Mucosa of stomach (tissue), 1 donor: Measurements from ENCODE around the gene PINK1.
A peak's percentile ranks its signal among the peaks of the same experiment; 100 is the strongest.

Source experiments
- H3K27me3 ChIP-seq: one replicate; pipeline ENCODE4 v1.7.0; 2013; ENCODE audit warnings: mild to moderate bottlenecking, low read length; ENCODE audit not compliant: control insufficient read depth, insufficient read depth
- H3K36me3 ChIP-seq: one replicate; pipeline ENCODE4 v1.7.0; 2013; ENCODE audit warnings: low read length; ENCODE audit not compliant: control insufficient read depth, insufficient read depth
- H3K4me1 ChIP-seq: one replicate; pipeline ENCODE4 v1.7.0; 2013; ENCODE audit warnings: mild to moderate bottlenecking, low read length; ENCODE audit not compliant: control insufficient read depth, insufficient read depth
- H3K4me3 ChIP-seq: one replicate; pipeline ENCODE4 v1.7.0; 2013; ENCODE audit warnings: low read length
- H3K9ac ChIP-seq: one replicate; pipeline ENCODE4 v1.7.0; 2013; ENCODE audit warnings: mild to moderate bottlenecking, low read length, moderate library complexity
- H3K9me3 ChIP-seq: one replicate; pipeline ENCODE4 v1.7.0; 2013; ENCODE audit warnings: mild to moderate bottlenecking, low read length, moderate library complexity; ENCODE audit not compliant: control insufficient read depth
- donor health status: Pancreatic carcinoma.

The PINK1 gene

DNA sequence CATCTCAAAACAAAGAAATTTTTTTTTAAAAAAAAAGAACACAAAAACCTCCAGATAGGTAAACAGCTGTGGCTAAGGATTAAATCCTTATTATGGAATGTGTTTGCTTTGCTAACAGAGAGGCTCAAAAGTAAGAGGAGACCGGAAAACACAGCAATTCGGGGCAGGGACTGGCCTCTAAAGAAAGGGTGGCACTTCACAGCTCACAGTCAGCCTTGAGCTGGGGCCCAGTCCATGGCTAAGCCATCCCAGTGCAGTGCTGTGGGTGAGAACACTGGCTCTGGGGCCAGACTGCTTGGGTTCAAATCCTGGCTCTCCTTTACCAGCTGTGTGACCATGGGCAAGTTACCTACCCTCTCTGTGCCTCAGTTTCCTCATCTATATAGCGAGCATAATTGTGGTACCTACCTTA is 56.4 kb downstream of the PINK1 start:
- Histone ChIP-seq H3K36me3 (no peaks in the 10 kb centered on the region), H3K27me3 (no peaks in the 10 kb centered on the region), H3K9me3 (no peaks in the 10 kb centered on the region), H3K9ac (no peak overlapping the region), H3K4me3 (no peak overlapping the region), H3K4me1 (no peaks in the 10 kb centered on the region)

- Histone ChIP-seq H3K27me3 (no peaks in the 10 kb centered on the region), H3K9ac (no peak overlapping the region), H3K36me3 (no peaks in the 10 kb centered on the region), H3K4me1 (peaks cover under 1% of the 10 kb centered on the region), H3K9me3 (no peaks in the 10 kb centered on the region), H3K4me3 (no peak overlapping the region)
These were observed 58.6 kb downstream of the PINK1 start for GRCh38 chr1:20691872-20692271.

DNA sequence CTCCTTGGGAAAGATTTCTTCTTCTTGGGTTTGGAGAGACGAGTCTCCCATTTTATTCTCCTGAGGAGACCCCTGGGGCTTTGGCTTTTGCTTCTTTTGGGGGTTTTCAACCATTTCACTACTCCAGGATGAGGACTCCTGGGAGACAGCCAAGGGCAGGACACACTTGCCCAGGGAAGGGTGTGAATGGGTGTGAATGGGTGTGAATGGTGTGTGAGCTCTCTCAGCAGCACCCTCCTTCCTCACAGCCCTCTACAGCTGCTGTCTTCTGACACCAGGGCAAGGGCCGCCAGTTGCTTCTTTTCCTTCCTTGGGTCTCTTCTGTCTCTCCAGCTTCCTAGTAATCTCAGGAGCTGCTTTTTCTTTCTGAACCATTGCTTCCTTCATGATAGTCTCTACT is 60.4 kb downstream of the PINK1 start:
- peaks cover 5% of the 10 kb centered on the region for H3K4me1 ChIP-seq
- H3K9me3 ChIP-seq = no peaks in the 10 kb centered on the region
- no peak overlapping the region for H3K4me3 ChIP-seq
- no peak overlapping the region for H3K9ac ChIP-seq
- H3K36me3 ChIP-seq = no peaks in the 10 kb centered on the region
- H3K27me3 ChIP-seq = peaks cover 8% of the 10 kb centered on the region

GRCh38 chr1:20695515-20695914 is 62.3 kb downstream of the PINK1 start:
- Histone ChIP-seq H3K4me1 (peaks cover 5% of the 10 kb centered on the region), H3K36me3 (no peaks in the 10 kb centered on the region), H3K27me3 (peaks cover 8% of the 10 kb centered on the region), H3K9me3 (no peaks in the 10 kb centered on the region), H3K4me3 (no peak overlapping the region), H3K9ac (no peak overlapping the region)

DNA sequence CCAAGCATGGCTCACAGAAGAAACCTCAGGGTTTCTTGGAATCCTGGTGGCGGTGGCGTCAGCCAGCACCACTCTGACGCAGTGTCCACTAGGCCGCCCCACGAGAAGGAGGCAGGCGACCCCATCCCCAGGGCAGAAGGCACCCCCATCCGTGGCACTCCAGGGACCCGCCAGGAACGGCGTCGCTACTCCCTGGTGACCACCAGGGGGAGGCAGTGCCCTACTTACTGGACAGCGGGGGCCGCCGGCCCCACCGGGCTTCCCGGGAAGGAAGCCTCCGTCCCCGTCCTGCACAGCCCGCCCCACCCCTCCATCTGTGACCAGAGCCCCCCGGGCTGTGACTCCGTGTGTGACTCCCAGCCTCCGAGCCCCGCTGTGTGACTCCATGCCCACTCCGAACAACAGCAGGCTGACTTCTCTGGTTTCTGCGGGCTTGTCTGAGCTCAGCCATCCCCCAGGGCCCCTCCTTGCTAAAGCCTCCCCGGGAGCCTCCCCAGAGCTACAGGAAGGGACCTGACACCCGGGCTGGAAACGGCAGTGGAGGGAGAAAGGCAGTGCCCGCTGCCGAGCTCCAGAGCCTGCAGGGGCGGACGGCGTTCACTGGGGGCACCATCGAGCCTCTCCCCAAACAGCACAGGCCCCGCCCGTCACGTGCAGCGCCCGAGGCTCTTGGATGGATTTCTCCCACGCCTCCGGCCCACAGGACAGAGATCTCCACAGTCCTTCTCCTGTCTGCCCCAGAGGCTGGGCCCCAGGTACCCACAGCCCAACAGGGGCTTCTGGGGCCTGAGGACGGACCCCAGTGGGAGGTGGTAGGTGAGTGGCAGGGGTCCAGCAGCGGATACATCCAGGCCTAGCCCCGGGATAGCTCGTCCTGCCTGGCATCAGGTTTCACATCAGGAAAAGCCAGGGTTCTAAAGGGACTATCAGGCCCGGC is 63.4 kb downstream of the PINK1 start:
- Histone ChIP-seq H3K4me1 (peaks cover 5% of the 10 kb centered on the region), H3K36me3 (no peaks in the 10 kb centered on the region), H3K9ac (peak overlapping the region; percentile 76), H3K27me3 (peaks cover 8% of the 10 kb centered on the region), H3K4me3 (peak overlapping the region; percentile 82), H3K9me3 (no peaks in the 10 kb centered on the region)

- no peak overlapping the region for H3K9ac ChIP-seq
- no peaks in the 10 kb centered on the region for H3K9me3 ChIP-seq
- H3K4me3 ChIP-seq = no peak overlapping the region
- peaks cover 8% of the 10 kb centered on the region for H3K27me3 ChIP-seq
- H3K4me1 ChIP-seq = peaks cover 5% of the 10 kb centered on the region
- no peaks in the 10 kb centered on the region for H3K36me3 ChIP-seq
These were observed 64.3 kb downstream of the PINK1 start for GRCh38 chr1:20697563-20697962.

- Histone ChIP-seq H3K9me3 (no peaks in the 10 kb centered on the region), H3K36me3 (no peaks in the 10 kb centered on the region), H3K9ac (no peak overlapping the region), H3K27me3 (peaks cover 8% of the 10 kb centered on the region), H3K4me1 (peaks cover 5% of the 10 kb centered on the region), H3K4me3 (no peak overlapping the region)
These were observed 65.1 kb downstream of the PINK1 start for GRCh38 chr1:20698195-20698910.

GRCh38 chr1:20699558-20699957 is 66.3 kb downstream of the PINK1 start:
- H3K4me3 ChIP-seq = no peak overlapping the region
- no peak overlapping the region for H3K9ac ChIP-seq
- H3K4me1 ChIP-seq = peaks cover 5% of the 10 kb centered on the region
- no peaks in the 10 kb centered on the region for H3K9me3 ChIP-seq
- H3K36me3 ChIP-seq = no peaks in the 10 kb centered on the region
- peaks cover 8% of the 10 kb centered on the region for H3K27me3 ChIP-seq

- Histone ChIP-seq H3K36me3 (no peaks in the 10 kb centered on the region), H3K4me1 (peaks cover 5% of the 10 kb centered on the region), H3K4me3 (no peak overlapping the region), H3K9ac (no peak overlapping the region), H3K27me3 (peaks cover 8% of the 10 kb centered on the region), H3K9me3 (no peaks in the 10 kb centered on the region)
These were observed 67.5 kb downstream of the PINK1 start for GRCh38 chr1:20700636-20701215.
